KMS-11 (cell line): ENCODE data around the gene FOXF2.

Source experiments
- H2AFZ ChIP-seq: fragments of 200-600 bp; sonication (generic); 2 replicates; pipeline ENCODE4 v1.6.1; 2016; ENCODE audit warnings: antibody characterized with exemption, mixed run types, low read depth
- H3K27ac ChIP-seq: fragments of 200-600 bp; sonication (generic); 2 replicates; pipeline ENCODE4 v1.6.1; 2016; ENCODE audit warnings: mild to moderate bottlenecking, mixed run types
- H3K27me3 ChIP-seq: fragments of 200-600 bp; sonication (generic); 2 replicates; pipeline ENCODE4 v1.6.1; 2017; ENCODE audit warnings: mild to moderate bottlenecking, low read depth, mixed run types, moderate library complexity; ENCODE audit not compliant: insufficient read depth
- H3K36me3 ChIP-seq: fragments of 200-600 bp; sonication (generic); 2 replicates; pipeline ENCODE4 v1.6.1; 2017; ENCODE audit warnings: mild to moderate bottlenecking, mixed run types; ENCODE audit not compliant: insufficient read depth
- H3K4me1 ChIP-seq: fragments of 200-600 bp; sonication (generic); 2 replicates; pipeline ENCODE4 v1.6.1; 2016; ENCODE audit warnings: mild to moderate bottlenecking, low read depth, mixed run types; ENCODE audit not compliant: poor library complexity, severe bottlenecking
- H3K4me2 ChIP-seq: fragments of 200-600 bp; sonication (generic); 2 replicates; pipeline ENCODE4 v1.7.0; 2016; ENCODE audit warnings: mild to moderate bottlenecking, mixed run types
- H3K4me3 ChIP-seq: fragments of 200-600 bp; sonication (generic); IDR thresholded peaks from 2 replicates; pipeline ENCODE4 v1.6.1; 2017; ENCODE audit warnings: low read depth, low read length, mixed read lengths; ENCODE audit not compliant: insufficient read depth
- H3K79me2 ChIP-seq: fragments of 200-600 bp; sonication (generic); 2 replicates; pipeline ENCODE4 v1.6.1; 2016; ENCODE audit warnings: low read depth, mixed run types; ENCODE audit not compliant: insufficient read depth
- H3K9ac ChIP-seq: fragments of 200-600 bp; sonication (generic); 2 replicates; pipeline ENCODE4 v1.6.1; 2016; ENCODE audit warnings: mild to moderate bottlenecking, mixed run types
- H4K20me1 ChIP-seq: fragments of 200-600 bp; sonication (generic); 2 replicates; pipeline ENCODE4 v1.6.1; 2016; ENCODE audit warnings: mild to moderate bottlenecking, mixed run types; ENCODE audit not compliant: insufficient read depth
- TF ChIP-seq, protein P1 (sequence below): fragments of 200-600 bp; sonication (generic); conservative IDR thresholded peaks from 2 replicates; pipeline ENCODE4 v1.6.1; 2017; ENCODE audit warnings: low read depth, mild to moderate bottlenecking, antibody characterized with exemption, low read length, moderate library complexity, mixed read lengths

The FOXF2 gene

GRCh38 chr6:1435806-1436205, 46.4 kb downstream of the FOXF2 start:
- H3K27me3 ChIP-seq, result no peaks in the 10 kb centered on the region
- H3K36me3 ChIP-seq, result no peaks in the 10 kb centered on the region
- H4K20me1 ChIP-seq, result no peaks in the 10 kb centered on the region
- H3K4me2 ChIP-seq, result no peak overlapping the region
- H2AFZ ChIP-seq, result no peak overlapping the region
- TF ChIP-seq, protein P1, sequence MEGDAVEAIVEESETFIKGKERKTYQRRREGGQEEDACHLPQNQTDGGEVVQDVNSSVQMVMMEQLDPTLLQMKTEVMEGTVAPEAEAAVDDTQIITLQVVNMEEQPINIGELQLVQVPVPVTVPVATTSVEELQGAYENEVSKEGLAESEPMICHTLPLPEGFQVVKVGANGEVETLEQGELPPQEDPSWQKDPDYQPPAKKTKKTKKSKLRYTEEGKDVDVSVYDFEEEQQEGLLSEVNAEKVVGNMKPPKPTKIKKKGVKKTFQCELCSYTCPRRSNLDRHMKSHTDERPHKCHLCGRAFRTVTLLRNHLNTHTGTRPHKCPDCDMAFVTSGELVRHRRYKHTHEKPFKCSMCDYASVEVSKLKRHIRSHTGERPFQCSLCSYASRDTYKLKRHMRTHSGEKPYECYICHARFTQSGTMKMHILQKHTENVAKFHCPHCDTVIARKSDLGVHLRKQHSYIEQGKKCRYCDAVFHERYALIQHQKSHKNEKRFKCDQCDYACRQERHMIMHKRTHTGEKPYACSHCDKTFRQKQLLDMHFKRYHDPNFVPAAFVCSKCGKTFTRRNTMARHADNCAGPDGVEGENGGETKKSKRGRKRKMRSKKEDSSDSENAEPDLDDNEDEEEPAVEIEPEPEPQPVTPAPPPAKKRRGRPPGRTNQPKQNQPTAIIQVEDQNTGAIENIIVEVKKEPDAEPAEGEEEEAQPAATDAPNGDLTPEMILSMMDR, result no peak
- no peak overlapping the region for H3K9ac ChIP-seq
- H3K27ac ChIP-seq, result no peak overlapping the region
- no peak overlapping the region for H3K4me3 ChIP-seq
- H3K79me2 ChIP-seq, result no peaks in the 10 kb centered on the region
- no peaks in the 10 kb centered on the region for H3K4me1 ChIP-seq

DNA sequence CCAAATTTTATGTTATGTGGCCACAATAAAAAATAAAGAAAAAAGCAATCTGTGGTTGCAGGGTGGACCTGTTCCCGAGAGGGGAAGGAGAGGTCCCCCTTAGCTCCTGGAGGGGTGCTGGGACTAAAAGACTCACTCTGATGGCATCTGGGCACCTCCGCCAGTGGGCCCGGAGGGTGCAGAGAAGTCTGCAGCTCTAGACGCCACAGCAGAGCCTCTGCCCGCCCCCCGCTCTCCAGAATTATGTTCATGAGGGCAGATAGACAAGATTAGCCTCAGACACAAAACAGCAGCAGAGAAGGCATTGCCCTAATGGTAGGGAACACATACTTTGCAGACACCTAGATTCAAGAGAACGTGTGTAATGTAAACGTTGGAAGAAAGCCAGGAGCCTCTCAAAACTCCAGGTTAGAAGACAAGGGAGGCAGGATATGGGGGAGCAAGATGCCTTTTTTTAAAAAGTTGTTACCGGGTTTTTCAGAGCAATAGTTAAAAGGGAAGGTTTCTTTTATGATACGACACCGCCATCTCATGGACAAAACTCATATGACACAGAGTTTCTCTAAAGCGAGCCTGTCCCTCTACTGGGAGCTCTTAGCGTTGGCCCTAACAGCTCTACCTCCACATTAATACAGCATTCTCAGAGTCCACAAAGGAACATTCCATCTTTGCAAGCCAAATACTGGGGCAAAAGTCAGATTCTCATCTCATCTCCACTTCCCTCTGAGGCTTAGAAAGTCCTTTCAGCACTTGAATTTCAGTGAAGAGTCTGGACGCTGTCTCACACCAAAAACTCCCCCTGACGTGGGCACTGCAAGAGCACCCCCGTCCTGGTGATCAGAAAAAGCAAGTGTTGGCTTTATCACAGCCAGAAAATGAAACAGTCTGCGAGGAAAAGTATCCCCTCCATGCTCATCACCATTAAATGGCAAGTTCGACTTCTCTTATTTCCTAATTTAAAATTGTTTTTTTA, 47.2 kb downstream of the FOXF2 start:
- H4K20me1 ChIP-seq, result no peaks in the 10 kb centered on the region
- H2AFZ ChIP-seq, result peak overlapping the region; percentile 21; the same call in 1 of the 2 replicates
- no peak overlapping the region for H3K9ac ChIP-seq
- H3K4me1 ChIP-seq, result no peaks in the 10 kb centered on the region
- H3K27me3 ChIP-seq, result no peaks in the 10 kb centered on the region
- no peak overlapping the region for H3K4me3 ChIP-seq
- H3K79me2 ChIP-seq, result no peaks in the 10 kb centered on the region
- H3K27ac ChIP-seq, result no peak overlapping the region
- H3K36me3 ChIP-seq, result no peaks in the 10 kb centered on the region
- H3K4me2 ChIP-seq, result no peak overlapping the region
- TF ChIP-seq, protein P1, result peak; percentile 79

DNA sequence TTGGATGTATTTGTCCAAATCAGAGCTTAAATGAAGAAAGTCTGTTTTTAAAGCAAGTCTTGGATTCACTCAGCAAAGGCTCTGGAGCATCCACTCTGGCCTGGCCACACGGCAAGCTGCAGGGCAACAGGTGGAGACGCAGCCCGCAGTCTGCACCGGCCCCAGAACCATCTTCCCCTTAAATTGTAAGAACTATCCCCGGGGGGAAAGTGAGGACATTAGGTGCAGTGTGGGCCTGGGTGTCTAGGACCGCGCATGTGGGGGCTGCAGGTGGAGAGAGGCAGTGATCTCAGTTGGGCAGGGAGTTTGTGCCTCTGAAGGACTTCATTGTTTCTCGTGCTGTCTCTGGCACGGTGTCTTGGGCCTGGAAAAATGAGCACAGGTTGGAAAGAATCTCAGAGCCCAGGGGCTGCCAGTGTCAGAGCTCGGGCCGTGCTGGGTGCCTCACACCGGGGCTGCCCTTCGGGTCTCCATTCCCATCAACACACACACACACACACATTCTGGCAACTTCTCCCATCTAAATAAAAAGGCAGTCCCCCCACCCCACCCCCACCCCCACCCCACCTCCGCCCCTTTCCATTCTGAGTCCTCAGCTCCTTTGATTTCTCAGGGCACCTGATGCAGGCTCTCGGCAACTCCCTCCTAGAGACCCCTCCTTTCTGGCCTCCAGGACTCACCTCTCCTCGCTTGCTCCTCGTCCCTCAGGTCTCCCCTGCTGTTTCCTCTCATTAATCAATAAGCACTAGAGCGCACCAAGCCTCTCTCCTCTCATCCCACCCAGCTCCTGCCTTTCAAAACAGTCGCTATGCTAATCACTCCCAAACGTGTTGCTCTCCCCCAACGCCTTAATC, 48.4 kb downstream of the FOXF2 start:
- no peak overlapping the region for H3K4me2 ChIP-seq
- H3K4me3 ChIP-seq, result no peak overlapping the region
- no peak overlapping the region for H2AFZ ChIP-seq
- H3K27ac ChIP-seq, result no peak overlapping the region
- H3K79me2 ChIP-seq, result no peaks in the 10 kb centered on the region
- no peak overlapping the region for H3K9ac ChIP-seq
- TF ChIP-seq, protein P1, result no peak
- no peaks in the 10 kb centered on the region for H3K27me3 ChIP-seq
- no peaks in the 10 kb centered on the region for H4K20me1 ChIP-seq
- no peaks in the 10 kb centered on the region for H3K4me1 ChIP-seq
- H3K36me3 ChIP-seq, result no peaks in the 10 kb centered on the region

- no peak overlapping the region for H3K4me2 ChIP-seq
- H2AFZ ChIP-seq, result no peak overlapping the region
- H3K79me2 ChIP-seq, result no peaks in the 10 kb centered on the region
Observed at GRCh38 chr6:1438471-1438881, 49.1 kb downstream of the FOXF2 start.

More at GRCh38 chr6:1438471-1438881, 49.1 kb downstream of the FOXF2 start:
- no peaks in the 10 kb centered on the region for H4K20me1 ChIP-seq
- TF ChIP-seq, protein P1, result no peak
- H3K9ac ChIP-seq, result no peak overlapping the region
- no peaks in the 10 kb centered on the region for H3K4me1 ChIP-seq
- no peaks in the 10 kb centered on the region for H3K27me3 ChIP-seq
- H3K36me3 ChIP-seq, result no peaks in the 10 kb centered on the region
- no peak overlapping the region for H3K27ac ChIP-seq
- H3K4me3 ChIP-seq, result no peak overlapping the region
